GM21717 (cell line): ENCODE measurements around the gene CCDC60.
"Not testable (repeated sequence)": the region's sequence is repeated elsewhere in the genome, so short reads cannot be mapped to it uniquely, and the experiment has no call there.

ENCODE experiments used
- ATAC-seq: cut with Tn5 transposase; IDR thresholded peaks from one replicate; pipeline ENCODE4 v1.9.1; 2021; ENCODE audit warnings: mild to moderate bottlenecking, moderate library complexity; ENCODE audit not compliant: unreplicated experiment

CCDC60 gene

GRCh38 chr12:119338593-119339363 is 4.2 kb downstream of the CCDC60 start:
- ATAC-seq = no peak

GRCh38 chr12:119340578-119340977 is 6.0 kb downstream of the CCDC60 start:
- no peak for ATAC-seq

GRCh38 chr12:119341020-119341419 is 6.5 kb downstream of the CCDC60 start:
- no peak for ATAC-seq

GRCh38 chr12:119341988-119342387 is 7.5 kb downstream of the CCDC60 start:
- no peak for ATAC-seq

GRCh38 chr12:119343130-119343529 is 8.6 kb downstream of the CCDC60 start:
- ATAC-seq = no peak

- no peak for ATAC-seq
These were observed 19.6 kb downstream of the CCDC60 start for GRCh38 chr12:119354172-119354571.

- ATAC-seq = not testable (repeated sequence)
These were observed 25.8 kb downstream of the CCDC60 start for GRCh38 chr12:119360366-119360765.

- no peak for ATAC-seq
These were observed 28.5 kb downstream of the CCDC60 start for GRCh38 chr12:119363037-119363436.

GRCh38 chr12:119363490-119363889 is 29.0 kb downstream of the CCDC60 start:
- ATAC-seq = no peak

- no peak for ATAC-seq
These were observed 30.9 kb downstream of the CCDC60 start for GRCh38 chr12:119365451-119365850.

- no peak for ATAC-seq
These were observed 31.5 kb downstream of the CCDC60 start for GRCh38 chr12:119366007-119366406.

- ATAC-seq = no peak
These were observed 34.6 kb downstream of the CCDC60 start for GRCh38 chr12:119369161-119369560.

GRCh38 chr12:119369907-119370546 is 35.5 kb downstream of the CCDC60 start:
- ATAC-seq = no peak

- no peak for ATAC-seq
These were observed 38.0 kb downstream of the CCDC60 start for GRCh38 chr12:119372540-119372939.

- ATAC-seq = no peak
These were observed 38.5 kb downstream of the CCDC60 start for GRCh38 chr12:119373001-119373400.

- ATAC-seq = no peak
These were observed 39.1 kb downstream of the CCDC60 start for GRCh38 chr12:119373666-119374065.

- ATAC-seq = no peak
These were observed 40.1 kb downstream of the CCDC60 start for GRCh38 chr12:119374635-119375034.

- ATAC-seq = no peak
These were observed 40.8 kb downstream of the CCDC60 start for GRCh38 chr12:119375075-119375882.

- no peak for ATAC-seq
These were observed 41.3 kb downstream of the CCDC60 start for GRCh38 chr12:119375883-119376190.

- no peak for ATAC-seq
These were observed 44.4 kb downstream of the CCDC60 start for GRCh38 chr12:119378903-119379302.

- no peak for ATAC-seq
These were observed 47.1 kb downstream of the CCDC60 start for GRCh38 chr12:119381471-119382235.
